Measurements from ENCODE around the gene C3orf52.

Gene C3orf52

GRCh38 chr3:112092496-112093179, 6.4 kb downstream of the C3orf52 start:
- H3K4me1 ChIP-seq = peaks cover 31 to 38% (median 35%) of the 10 kb centered on the region in 10 experiments

GRCh38 chr3:112093180-112093522, 7.0 kb downstream of the C3orf52 start:
- no peak for TF ChIP-seq Cebpa-rat (IDR thresholded peaks at IDR 0.05)
- H3K9ac ChIP-seq = 0 out of 22 replicates have a peak overlapping the region, but pooled peaks of 1 of the 11 experiments have one; percentile 11
- H3K27ac ChIP-seq = peak overlapping the region in 6 of 11 experiments; percentile 21 to 49 (median 38); a peak in 9 of 22 replicates
- H3K27me3 ChIP-seq = peaks cover 3 to 30% (median 13%) of the 10 kb centered on the region in 11 experiments; a peak in 20 of 22 replicates
- H3K9me3 ChIP-seq (replicated peaks in 1 of 11) = peaks cover 6 to 34% (median 18%) of the 10 kb centered on the region in 11 experiments; a peak in 19 of 22 replicates
- peak overlapping the region; percentile 56 to 82 (median 73) for H3K4me2 ChIP-seq
- peaks cover 31 to 38% (median 35%) of the 10 kb centered on the region in 10 experiments for H3K4me1 ChIP-seq
- no peaks in the 10 kb centered on the region for H3K36me3 ChIP-seq
- no peak overlapping the region for H3K4me3 ChIP-seq
- 0 out of 22 replicates have a peak, but pooled peaks cover 0 to 10% (median 0%) of the 10 kb centered on the region in 11 experiments for H4K20me1 ChIP-seq

More at GRCh38 chr3:112092496-112093179, 6.4 kb downstream of the C3orf52 start:
- Histone ChIP-seq H3K27ac (peak overlapping the region in 7 of 11 experiments; percentile 21 to 49 (median 33); a peak in 11 of 22 replicates), H4K20me1 (0 out of 22 replicates have a peak, but pooled peaks cover 0 to 10% (median 0%) of the 10 kb centered on the region in 11 experiments), H3K4me2 (peak overlapping the region; percentile 56 to 82 (median 73)), H3K27me3 (peaks cover 8 to 35% (median 18%) of the 10 kb centered on the region in 11 experiments), H3K9ac (peak overlapping the region in 3 of 11 experiments; percentile 11 to 16 (median 13); a peak in 1 of 22 replicates), H3K36me3 (no peaks in the 10 kb centered on the region), H3K9me3 (replicated peaks in 1 of 11) (peaks cover 6 to 29% (median 13%) of the 10 kb centered on the region in 11 experiments; a peak in 18 of 22 replicates), H3K4me3 (no peak overlapping the region)
- no peak for TF ChIP-seq Cebpa-rat (IDR thresholded peaks at IDR 0.05)

- Histone ChIP-seq H3K4me3 (no peak overlapping the region), H3K27ac (no peak overlapping the region), H3K9ac (no peak overlapping the region), H3K27me3 (peaks cover 0 to 9% (median 0%) of the 10 kb centered on the region in 11 experiments; a peak in 1 of 22 replicates), H3K36me3 (no peaks in the 10 kb centered on the region), H3K4me1 (peaks cover 23 to 35% (median 27%) of the 10 kb centered on the region in 10 experiments), H3K9me3 (replicated peaks in 1 of 11) (peaks cover 6 to 54% (median 44%) of the 10 kb centered on the region in 11 experiments; a peak in 19 of 22 replicates), H3K4me2 (no peak overlapping the region), H4K20me1 (0 out of 22 replicates have a peak, but pooled peaks cover 0 to under 1% (median 0%) of the 10 kb centered on the region in 11 experiments)
- no peak for TF ChIP-seq Cebpa-rat (IDR thresholded peaks at IDR 0.05)
Measured at GRCh38 chr3:112095731-112096130, 9.5 kb downstream of the C3orf52 start.

GRCh38 chr3:112096176-112096575, 10.0 kb downstream of the C3orf52 start:
- H3K27ac ChIP-seq = no peak overlapping the region
- no peak for TF ChIP-seq Cebpa-rat (IDR thresholded peaks at IDR 0.05)
- H4K20me1 ChIP-seq = no peaks in the 10 kb centered on the region
- H3K4me2 ChIP-seq = no peak overlapping the region
- peaks cover 19 to 31% (median 23%) of the 10 kb centered on the region in 10 experiments for H3K4me1 ChIP-seq
- no peak overlapping the region for H3K4me3 ChIP-seq
- H3K27me3 ChIP-seq = peaks cover 0 to 9% (median 0%) of the 10 kb centered on the region in 11 experiments; a peak in 1 of 22 replicates
- no peaks in the 10 kb centered on the region for H3K36me3 ChIP-seq
- no peak overlapping the region for H3K9ac ChIP-seq
- H3K9me3 ChIP-seq (replicated peaks in 1 of 11) = peaks cover 6 to 54% (median 44%) of the 10 kb centered on the region in 11 experiments; a peak in 19 of 22 replicates

GRCh38 chr3:112097378-112097777, 11.2 kb downstream of the C3orf52 start:
- H3K9ac ChIP-seq = no peak overlapping the region
- peaks cover 10 to 19% (median 11%) of the 10 kb centered on the region in 10 experiments for H3K4me1 ChIP-seq
- H3K36me3 ChIP-seq = no peaks in the 10 kb centered on the region
- H4K20me1 ChIP-seq = no peaks in the 10 kb centered on the region
- H3K27me3 ChIP-seq = peaks cover 0 to 9% (median 0%) of the 10 kb centered on the region in 11 experiments; a peak in 1 of 22 replicates
- no peak overlapping the region for H3K27ac ChIP-seq
- H3K4me3 ChIP-seq = no peak overlapping the region
- no peak overlapping the region for H3K4me2 ChIP-seq
- peaks cover 6 to 54% (median 44%) of the 10 kb centered on the region in 11 experiments; a peak in 19 of 22 replicates for H3K9me3 ChIP-seq (replicated peaks in 1 of 11)
- TF ChIP-seq Cebpa-rat (IDR thresholded peaks at IDR 0.05) = no peak

- Histone ChIP-seq H3K4me2 (no peak overlapping the region), H3K27ac (no peak overlapping the region)
Measured at GRCh38 chr3:112101916-112102315, 15.7 kb downstream of the C3orf52 start.

GRCh38 chr3:112104774-112105173, 18.6 kb downstream of the C3orf52 start:
- Histone ChIP-seq H3K36me3 (no peaks in the 10 kb centered on the region), H3K9me3 (replicated peaks in 1 of 11) (peaks cover 0 to 14% (median 3%) of the 10 kb centered on the region in 11 experiments; a peak in 8 of 22 replicates), H3K9ac (no peak overlapping the region), H3K27me3 (no peaks in the 10 kb centered on the region), H4K20me1 (no peaks in the 10 kb centered on the region), H3K4me2 (no peak overlapping the region), H3K4me1 (peaks cover 0 to 9% (median 0%) of the 10 kb centered on the region in 10 experiments; a peak in 6 of 20 replicates), H3K27ac (no peak overlapping the region), H3K4me3 (no peak overlapping the region)
- TF ChIP-seq Cebpa-rat (IDR thresholded peaks at IDR 0.05) = no peak

More at GRCh38 chr3:112101916-112102315, 15.7 kb downstream of the C3orf52 start:
- Histone ChIP-seq H3K27me3 (no peaks in the 10 kb centered on the region), H3K4me3 (no peak overlapping the region), H3K36me3 (no peaks in the 10 kb centered on the region), H3K9ac (no peak overlapping the region), H4K20me1 (no peaks in the 10 kb centered on the region), H3K4me1 (peaks cover 0 to 16% (median 0%) of the 10 kb centered on the region in 10 experiments; a peak in 9 of 20 replicates), H3K9me3 (replicated peaks in 1 of 11) (peaks cover 0 to 40% (median 26%) of the 10 kb centered on the region in 11 experiments; a peak in 18 of 22 replicates)
- no peak for TF ChIP-seq Cebpa-rat (IDR thresholded peaks at IDR 0.05)

GRCh38 chr3:112109322-112109721, 23.1 kb downstream of the C3orf52 start:
- Histone ChIP-seq H3K4me3 (no peak overlapping the region), H4K20me1 (no peaks in the 10 kb centered on the region), H3K9me3 (replicated peaks in 1 of 11) (no peaks in the 10 kb centered on the region), H3K36me3 (no peaks in the 10 kb centered on the region), H3K4me2 (no peak overlapping the region), H3K27me3 (peaks cover 0 to 9% (median 0%) of the 10 kb centered on the region in 11 experiments; a peak in 1 of 22 replicates), H3K4me1 (peaks cover 0 to 40% (median 20%) of the 10 kb centered on the region in 10 experiments; a peak in 15 of 20 replicates), H3K9ac (no peak overlapping the region), H3K27ac (no peak overlapping the region)
- no peak for TF ChIP-seq Cebpa-rat (IDR thresholded peaks at IDR 0.05)
